GM18526 (cell line): ENCODE measurements around the gene DHODH.

ENCODE experiments used
- POLR2A ChIP-seq: IDR thresholded peaks from 3 replicates; pipeline ENCODE4 v1.6.1; 2011; ENCODE audit not compliant: insufficient read length; ENCODE audit errors: extremely low read depth

Gene DHODH

DNA sequence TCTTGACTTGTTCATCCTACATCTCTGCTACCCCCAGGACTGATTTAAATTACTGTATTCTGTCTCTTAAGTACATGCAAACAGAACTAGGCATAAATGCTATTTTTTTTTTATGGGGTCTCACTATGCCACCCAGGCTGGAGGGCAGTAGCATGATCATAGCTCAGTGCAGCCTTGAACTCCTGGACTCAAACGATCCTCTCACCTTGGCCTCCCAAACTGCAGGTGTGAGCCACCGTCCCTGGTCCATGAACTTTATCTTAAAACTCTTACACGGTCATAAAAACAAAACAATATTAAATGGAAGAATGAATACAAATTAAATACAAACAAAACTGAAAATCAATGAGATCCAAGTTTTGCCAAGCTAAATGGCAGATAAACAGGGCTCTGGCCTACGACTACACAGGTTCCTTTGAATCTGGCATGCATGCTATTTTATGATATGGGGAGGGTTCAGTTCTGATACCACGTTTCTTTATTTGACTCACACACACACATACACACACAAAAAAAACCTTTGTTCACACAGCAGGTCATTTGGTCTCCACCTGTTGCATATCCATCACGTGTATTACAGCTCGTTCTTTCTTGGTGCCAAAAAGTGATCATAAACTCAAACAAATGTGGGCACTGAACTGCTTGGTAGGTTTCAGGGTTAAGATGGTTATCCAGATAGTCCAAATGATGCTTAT, 7.2 kb upstream of the DHODH start:
- TF ChIP-seq POLR2A = no peak

DNA sequence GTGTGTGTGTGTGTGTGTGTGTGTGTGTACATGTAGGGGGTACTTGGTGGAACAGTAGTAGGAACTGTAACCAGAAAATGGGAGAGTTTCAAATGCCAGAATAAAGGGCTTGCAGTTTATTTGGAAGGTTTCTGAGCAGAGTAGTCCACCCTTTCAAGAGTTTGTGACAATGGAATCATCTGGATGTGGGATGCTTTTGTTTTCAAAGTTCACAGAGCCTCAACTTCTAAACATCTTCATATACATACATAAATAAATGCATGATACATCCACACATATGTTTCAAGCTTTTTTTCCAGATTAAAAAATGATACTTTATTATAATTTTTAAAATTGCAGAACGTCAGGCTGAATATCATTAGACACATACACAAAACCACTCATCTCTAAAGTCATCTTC, 5.9 kb upstream of the DHODH start:
- no peak for TF ChIP-seq POLR2A

DNA sequence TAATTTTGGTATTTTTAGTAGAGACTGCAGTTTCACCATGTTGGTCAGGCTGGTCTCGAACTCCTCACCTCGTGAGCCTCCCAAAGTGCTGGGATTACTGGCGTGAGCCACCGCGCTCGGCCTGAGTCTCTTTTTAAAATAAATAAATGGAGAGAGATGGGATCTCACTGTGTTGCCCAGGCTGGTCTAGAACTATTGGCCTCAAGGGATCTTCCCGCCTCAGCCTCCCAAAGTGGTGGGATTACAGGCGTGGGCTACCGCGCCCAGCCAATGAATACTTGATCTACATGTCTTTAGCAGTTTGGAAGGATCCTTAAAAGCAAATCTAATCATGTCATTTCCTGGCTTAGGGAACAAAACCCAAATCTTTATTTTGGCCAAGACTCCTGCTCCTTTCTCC, 1.2 kb downstream of the DHODH start:
- TF ChIP-seq POLR2A = no peak

DNA sequence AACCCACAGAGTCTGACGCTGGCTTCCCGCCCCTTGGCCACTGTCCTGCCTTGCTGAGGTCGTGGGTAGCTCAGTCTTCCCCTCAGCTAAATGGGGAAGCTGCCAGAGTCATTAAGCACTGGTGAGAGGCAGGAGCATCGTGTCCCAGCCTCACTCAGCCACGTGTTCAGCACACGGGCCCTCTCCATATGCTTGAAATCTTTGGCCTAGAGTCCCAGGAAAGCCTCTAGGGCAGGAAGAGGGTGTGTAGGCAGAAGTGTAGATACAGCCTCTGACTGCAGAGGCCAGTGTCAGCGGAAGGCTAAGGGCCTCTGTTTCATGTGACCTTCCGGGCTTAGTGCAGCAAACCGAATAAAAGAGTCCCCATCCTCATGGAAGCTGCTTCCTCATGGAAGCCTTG, 4.1 kb downstream of the DHODH start:
- no peak for TF ChIP-seq POLR2A

DNA sequence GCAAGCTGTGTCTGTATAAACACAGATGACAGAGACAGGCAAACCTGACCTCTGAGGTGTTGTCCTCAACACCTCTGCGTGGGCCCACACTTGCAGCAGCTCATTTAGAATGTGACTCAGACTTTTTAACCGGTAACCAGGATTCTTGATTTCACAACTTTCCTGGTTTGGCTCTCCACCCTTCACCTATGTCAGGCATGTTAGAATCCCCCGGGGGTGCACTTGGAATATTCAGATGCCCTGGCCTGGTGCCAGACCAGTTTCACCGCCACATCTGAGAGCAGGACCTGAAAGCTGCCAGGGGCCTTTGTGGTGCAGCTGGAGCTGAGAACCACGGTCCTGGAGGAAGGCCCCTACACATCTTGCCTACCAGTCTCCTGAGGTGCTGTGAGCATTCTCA, 4.8 kb downstream of the DHODH start:
- no peak for TF ChIP-seq POLR2A

DNA sequence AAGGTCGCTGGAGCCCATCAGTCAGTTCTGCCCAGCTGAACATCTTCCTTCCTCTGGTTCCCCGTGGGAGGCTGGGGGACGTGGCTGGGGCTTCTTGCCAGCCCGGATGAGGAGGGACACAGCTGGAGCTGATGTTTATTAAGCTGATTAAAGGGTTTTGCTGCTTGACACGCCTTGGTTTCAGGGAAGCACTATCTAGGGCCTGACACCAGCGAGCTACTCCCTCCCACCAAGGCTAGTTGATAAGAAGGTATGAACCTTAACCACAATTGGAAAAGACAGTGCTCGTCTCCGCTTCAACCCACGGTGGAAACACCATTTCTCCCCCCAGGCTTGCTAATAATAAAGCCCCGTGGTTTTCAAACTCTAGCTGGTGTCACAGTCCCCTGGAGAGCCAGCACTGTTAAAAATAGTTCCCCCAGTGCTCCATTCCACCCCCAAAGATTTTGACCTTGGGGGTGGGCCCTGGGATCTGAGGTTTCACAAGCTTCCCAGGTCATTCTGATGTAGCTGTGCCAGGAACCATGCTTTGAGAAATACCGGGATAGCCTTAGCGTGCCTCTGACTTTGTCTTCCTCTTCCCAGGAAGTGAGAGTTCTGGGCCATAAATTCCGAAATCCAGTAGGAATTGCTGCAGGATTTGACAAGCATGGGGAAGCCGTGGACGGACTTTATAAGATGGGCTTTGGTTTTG, 5.5 kb downstream of the DHODH start:
- no peak for TF ChIP-seq POLR2A

DNA sequence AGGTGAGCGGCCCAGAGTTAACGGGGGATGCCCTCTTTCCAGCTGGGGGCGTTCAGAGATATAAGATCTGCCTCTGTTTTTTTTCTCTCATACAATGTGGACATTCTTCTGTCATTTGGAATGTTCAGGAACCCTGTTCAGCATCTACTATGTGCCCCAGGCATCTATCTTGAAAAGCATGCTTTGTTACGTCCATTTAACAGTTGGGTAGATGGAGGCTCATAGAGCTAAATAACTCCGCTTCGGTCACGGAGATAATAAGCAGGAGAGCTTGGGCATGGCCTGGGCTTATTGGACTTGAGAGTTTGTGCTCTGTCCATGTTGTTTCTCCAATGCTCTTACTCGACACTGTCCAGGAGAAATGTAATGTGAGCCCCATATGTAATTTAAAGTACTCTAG, 6.1 kb downstream of the DHODH start:
- TF ChIP-seq POLR2A = no peak

DNA sequence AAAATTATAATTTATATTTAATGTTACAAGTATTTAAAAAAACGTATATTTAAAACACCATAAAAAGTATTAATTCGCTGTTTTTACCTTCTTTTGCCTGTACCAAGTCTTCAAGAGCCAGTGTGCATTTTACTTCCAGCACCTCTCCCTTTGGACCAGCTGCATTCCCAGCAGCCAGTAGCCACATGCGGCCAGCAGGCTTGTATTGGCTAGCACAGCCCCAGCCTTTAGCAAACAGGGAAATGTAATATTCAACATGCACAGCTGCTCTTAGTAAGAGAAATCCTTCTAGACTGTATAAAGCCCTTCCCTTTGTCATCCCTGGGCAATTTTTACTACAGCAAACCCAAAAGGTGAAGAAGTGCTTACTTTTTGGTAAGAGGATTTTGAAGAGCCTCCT, 6.6 kb downstream of the DHODH start:
- TF ChIP-seq POLR2A = no peak

DNA sequence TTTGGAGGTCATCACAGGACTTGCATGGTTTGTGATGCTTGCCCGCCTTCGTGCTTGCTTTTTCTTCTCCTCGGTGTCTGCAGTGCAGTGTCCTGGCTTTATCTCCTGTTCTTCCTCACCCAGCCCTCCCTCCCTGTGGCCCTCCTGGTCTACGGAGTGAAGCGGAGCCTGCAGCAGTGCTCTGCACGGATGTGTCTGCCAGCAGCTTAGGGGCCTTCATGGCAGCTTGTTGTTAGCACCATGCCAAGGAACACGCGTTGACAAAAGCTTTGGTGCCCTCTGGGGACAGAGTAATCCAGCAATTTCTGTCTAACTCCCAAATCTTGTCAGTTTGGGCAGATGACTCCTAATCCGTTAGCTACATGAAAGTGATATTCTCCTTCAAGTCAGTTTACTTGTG, 9.9 kb downstream of the DHODH start:
- no peak for TF ChIP-seq POLR2A

DNA sequence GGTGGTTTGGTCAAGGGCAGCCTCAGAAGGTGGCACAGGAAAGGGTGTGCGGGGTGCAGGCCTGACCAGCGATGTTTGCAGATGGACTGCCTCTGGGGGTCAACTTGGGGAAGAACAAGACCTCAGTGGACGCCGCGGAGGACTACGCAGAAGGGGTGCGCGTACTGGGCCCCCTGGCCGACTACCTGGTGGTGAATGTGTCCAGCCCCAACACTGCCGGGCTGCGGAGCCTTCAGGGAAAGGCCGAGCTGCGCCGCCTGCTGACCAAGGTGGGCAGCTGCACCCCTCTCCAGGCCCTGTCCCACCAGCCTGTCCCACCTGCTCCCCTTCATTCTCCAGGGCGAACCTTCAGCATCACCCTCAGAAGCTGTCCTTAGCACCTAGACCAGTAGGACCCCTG, 12.5 kb downstream of the DHODH start:
- TF ChIP-seq POLR2A = no peak

DNA sequence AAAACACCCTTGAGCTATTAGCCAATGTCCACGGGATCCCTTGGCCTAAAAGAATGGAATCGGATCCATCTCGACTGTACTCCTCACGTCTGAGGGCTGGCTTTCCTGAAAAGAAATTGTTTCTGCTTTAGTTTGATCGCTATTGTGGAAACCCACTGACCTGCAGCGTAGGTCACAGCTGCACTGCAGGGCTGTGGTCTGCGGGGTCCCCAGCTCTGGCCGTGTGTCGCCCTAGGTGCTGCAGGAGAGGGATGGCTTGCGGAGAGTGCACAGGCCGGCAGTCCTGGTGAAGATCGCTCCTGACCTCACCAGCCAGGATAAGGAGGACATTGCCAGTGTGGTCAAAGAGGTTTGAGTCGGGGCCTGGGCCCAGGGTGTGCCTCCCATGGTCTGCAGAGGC, 13.6 kb downstream of the DHODH start:
- no peak for TF ChIP-seq POLR2A

DNA sequence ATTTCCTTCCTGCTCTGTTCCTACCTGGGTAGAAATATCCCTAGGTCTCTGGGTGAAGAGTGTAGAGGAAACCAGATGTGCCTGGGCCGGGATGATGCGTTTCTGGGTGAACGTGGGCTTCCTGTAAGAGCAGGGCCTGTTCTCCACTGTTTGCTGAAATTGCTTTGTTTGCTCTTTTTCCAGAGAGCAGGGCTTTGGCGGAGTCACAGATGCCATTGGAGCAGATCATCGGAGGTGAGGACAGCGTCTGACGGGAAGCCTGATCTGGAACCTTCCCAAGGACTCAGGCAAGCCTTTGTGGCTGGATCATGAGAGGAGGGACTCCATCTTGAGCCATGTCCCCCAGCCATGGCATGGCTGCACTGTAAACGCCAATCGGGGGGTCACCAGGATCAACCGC, 15.4 kb downstream of the DHODH start:
- TF ChIP-seq POLR2A = no peak

DNA sequence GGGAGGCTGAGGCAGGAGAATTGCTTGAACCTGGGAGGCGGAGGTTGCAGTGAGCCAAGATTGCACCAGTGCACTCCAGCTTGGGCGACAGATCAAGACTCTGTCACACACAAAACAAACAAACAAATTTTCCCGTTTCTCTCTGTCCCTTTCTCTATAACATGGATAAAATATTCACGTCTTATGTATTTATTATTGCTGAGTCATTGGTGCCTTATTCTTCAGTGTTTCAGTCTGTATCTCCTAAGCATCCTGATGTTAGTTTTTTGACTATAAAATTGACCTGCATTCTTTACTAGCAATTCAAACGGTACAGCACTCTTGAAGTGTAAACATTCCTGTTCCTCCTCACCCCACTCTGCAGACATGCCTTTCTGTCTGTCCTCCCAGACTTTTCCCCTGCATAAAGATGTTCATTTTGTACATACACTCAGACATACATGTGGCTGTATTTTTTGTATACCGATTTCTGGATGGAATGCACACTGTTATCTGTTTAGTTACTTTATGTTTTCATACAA, 16.4 kb downstream of the DHODH start:
- no peak for TF ChIP-seq POLR2A

DNA sequence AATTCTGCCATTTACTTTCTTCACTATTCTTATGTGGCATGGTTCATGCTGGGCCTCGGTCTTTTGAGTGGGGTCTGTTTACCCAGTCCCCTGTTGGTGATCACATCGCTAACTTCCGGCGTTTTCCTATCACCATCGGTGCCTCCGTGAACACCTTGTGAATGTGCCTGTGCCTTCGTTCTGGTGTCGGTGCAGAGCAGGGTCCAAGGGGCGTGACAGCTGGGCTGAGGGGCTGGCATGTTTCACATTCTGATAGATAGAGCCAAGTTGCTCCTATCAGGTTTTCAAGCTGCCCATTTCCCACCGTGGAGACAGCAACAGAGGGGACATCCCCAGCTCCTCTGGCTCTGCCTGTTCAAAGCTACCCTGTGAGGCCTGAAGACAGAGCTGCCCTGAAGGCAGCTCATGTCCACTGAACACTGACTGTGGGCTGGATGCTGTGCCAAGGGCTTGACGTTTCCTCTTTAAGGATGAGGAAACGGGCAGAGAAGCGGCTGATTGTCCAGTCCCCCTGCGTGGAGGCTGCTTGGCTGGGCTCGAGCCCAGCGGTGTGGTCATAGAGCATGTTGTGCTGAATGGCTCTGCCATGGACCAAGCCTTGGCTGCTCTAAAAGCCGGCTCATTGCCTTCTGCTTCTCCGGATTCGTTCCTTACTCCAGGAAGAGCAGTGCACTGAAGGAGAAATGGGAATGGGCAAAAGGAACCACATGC, 17.0 kb downstream of the DHODH start:
- no peak for TF ChIP-seq POLR2A

DNA sequence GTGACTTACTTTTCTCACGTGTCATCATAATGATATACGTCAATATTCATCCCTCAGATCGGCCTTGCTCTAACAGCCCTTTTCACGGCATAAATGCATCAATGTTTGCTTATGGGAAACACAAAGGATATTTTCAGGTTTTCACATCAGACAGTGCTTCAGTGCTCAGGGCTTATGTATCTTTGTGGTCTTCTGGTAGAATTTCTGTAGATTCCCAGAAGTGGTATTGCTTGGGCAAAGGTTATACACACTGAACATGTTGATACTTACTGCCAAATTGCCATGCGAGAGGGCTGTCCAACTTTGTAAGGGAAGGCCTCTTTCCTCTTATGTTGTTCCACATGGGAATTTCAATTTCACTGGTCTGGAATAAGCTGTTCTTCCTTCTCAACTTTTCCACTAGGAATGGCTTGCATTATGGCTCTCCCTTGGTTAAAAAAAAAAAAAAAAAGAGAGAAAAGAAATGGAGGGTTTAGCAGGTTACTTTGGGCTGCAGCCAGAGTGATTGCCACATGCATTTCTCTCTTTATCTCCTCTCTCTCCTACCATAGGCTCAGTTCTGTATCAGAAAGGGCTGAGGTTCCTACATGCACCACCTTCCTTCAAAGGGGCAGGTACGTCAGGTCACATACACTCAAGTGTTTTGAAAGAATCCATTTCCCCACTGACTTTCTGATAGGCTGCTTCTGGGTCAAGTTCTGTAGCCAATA, 19.3 kb downstream of the DHODH start:
- TF ChIP-seq POLR2A = no peak
